ENCODE results near the gene SOX6. TPM values are rescaled to one million over a fixed set of nuclear protein-coding genes. Genes with fewer than 3 reads are reported as not detected.

Gene SOX6
- total and polyA plus RNA-seq, 2 donors (not counting 3 experiments of a cell fraction or from before 2014, with no cell fraction given) = 0.14 to 3.7 TPM

DNA sequence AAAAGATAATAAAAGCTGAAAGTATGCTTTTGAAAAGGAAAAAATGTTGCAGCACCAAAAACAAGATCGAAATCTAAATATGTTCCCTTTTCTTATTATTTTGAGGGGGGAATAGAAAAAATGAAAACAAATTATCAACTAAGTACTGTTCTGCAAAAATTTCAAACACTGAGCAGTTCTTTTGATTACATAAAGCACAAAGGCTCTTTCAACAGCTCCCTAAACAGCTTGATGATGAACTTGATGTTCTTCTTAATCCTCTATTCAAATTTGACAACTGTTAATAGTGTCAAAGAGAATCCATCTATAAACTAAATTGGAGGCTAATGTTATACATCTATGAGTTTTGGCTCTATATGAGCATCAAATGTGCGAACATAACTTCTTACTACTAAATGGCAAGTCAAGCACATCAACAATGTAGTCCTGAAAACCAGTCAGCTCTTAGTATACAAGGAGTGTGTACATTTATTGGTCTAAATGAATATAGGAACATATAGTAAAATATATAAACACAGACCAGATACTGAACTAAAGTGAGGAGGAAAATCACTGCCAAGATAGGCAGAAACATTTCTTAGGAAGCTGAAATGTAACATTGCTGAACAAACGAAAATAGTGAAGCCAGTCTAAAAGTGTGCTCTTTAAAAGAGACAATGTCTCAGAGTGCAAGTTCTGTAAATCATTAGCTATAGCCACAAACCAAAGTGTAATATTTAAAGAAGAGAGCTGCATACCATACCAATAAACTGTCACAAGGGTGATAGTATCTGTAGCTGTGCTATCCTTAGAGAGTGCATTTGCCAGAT, 94.3 kb downstream of the SOX6 start:
- Histone ChIP-seq H3K4me2 (ENCODE audit: insufficient read depth, low read length) (no peak overlapping the region), H3K27ac (ENCODE audit: insufficient read depth, low read depth, low read length) (no peak overlapping the region), H3K4me1 (ENCODE audit: control insufficient read depth, extremely low read depth, insufficient read depth, low read length) (no peaks in the 10 kb centered on the region), H3K4me3 (replicated peaks in 1 of 3; ENCODE audit: insufficient read depth in 1 of 3, low read depth in 1 of 3, low read length in 3 of 3) (no peak overlapping the region), H3K9me1 (replicated peaks; ENCODE audit: control insufficient read depth, extremely low read depth, insufficient read depth, low read length) (no peaks in the 10 kb centered on the region), H3K79me2 (ENCODE audit: control insufficient read depth, insufficient read depth, low read length) (no peaks in the 10 kb centered on the region), H3K36me3 (ENCODE audit: control insufficient read depth in 2 of 2, extremely low read depth in 1 of 2, insufficient read depth in 2 of 2, low read length in 2 of 2) (no peaks in the 10 kb centered on the region), H3K9me3 (replicated peaks; ENCODE audit: control insufficient read depth, insufficient read depth, low read length) (no peaks in the 10 kb centered on the region), H3K9ac (replicated peaks; ENCODE audit: extremely low read depth, insufficient read depth, low read length) (no peak overlapping the region), H4K20me1 (replicated peaks; ENCODE audit: control insufficient read depth, extremely low read depth, insufficient read depth, low read length) (no peaks in the 10 kb centered on the region), H2AFZ (ENCODE audit: low read depth, low read length) (no peak overlapping the region), H3K27me3 (ENCODE audit: control insufficient read depth in 2 of 2, insufficient read depth in 2 of 2, low read length in 2 of 2) (no peaks in the 10 kb centered on the region)
- DNase-seq (ENCODE audit: low read depth, low spot score) (no peak), FAIRE-seq (no peak)
- dilution Hi-C loops (cut with MboI; ENCODE audit: extremely low pct_ligation_motif_present, low sequenced_read_pairs) (no loop called here), intact Hi-C loops (cut with micrococcal nuclease) (no loop called here)
- no peak for TF ChIP-seq POLR2A (IDR thresholded peaks at IDR 0.05; ENCODE audit: low read depth, low read length)
- TF ChIP-seq GATA2 (IDR thresholded peaks at IDR 0.05; ENCODE audit: insufficient read depth, insufficient read length, low read depth, low read length) = no peak
- TF ChIP-seq JUN (IDR thresholded peaks at IDR 0.05; ENCODE audit: borderline replicate concordance, insufficient read depth, insufficient read length, low read depth) = no peak
- TF ChIP-seq FOS (IDR thresholded peaks at IDR 0.05; ENCODE audit: borderline replicate concordance, insufficient read depth, low read length) = no peak
- TF ChIP-seq, protein P1, sequence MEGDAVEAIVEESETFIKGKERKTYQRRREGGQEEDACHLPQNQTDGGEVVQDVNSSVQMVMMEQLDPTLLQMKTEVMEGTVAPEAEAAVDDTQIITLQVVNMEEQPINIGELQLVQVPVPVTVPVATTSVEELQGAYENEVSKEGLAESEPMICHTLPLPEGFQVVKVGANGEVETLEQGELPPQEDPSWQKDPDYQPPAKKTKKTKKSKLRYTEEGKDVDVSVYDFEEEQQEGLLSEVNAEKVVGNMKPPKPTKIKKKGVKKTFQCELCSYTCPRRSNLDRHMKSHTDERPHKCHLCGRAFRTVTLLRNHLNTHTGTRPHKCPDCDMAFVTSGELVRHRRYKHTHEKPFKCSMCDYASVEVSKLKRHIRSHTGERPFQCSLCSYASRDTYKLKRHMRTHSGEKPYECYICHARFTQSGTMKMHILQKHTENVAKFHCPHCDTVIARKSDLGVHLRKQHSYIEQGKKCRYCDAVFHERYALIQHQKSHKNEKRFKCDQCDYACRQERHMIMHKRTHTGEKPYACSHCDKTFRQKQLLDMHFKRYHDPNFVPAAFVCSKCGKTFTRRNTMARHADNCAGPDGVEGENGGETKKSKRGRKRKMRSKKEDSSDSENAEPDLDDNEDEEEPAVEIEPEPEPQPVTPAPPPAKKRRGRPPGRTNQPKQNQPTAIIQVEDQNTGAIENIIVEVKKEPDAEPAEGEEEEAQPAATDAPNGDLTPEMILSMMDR (IDR thresholded peaks at IDR 0.05; ENCODE audit: extremely low read depth in 1 of 2, insufficient read depth in 1 of 2, low read depth in 1 of 2, low read length in 2 of 2) = no peak
- no TSS peak for BruUV-seq (replicated peaks)
- POLR2A ChIA-PET = no interaction called here
- CTCF ChIA-PET = interaction anchor here (1.0 kb wide), 1 partner anchor 11 kb away, joined by 4 read pairs; no protein-coding TSS in a partner anchor
